ENCODE measurements around the gene ALDH3B1.

Gene ALDH3B1

DNA sequence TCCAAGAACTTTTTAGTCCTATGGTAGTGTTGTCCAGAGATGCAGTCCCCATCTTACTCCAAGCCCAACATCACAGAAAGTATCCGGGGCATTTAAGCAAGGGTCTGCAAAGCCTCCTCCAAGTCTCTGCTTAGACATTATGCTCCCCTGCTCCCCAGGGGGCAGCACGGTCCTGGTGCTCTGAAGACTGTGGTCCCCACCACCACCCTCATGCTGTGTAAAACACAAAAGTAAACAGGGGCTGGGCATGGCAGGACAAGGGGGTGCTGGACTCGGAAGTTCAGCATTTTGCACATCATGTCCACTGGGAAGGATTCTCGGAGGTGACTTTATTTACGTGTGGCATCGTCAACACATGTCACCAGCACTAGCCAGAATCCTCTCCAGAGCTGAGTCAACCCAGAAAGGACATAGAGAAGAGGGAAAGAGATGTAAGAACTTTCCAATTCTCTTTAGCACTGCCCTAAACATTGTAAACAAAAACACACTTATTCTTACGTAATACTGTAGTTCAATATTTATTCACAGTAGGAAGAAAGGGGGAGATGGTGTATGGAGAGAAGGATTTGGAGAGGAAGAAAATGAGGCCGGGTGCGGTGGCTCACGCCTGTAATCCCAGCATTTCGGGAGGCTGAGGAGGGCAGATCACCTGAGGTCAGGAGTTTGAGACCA, 66.4 kb downstream of the ALDH3B1 start:
- FAIRE-seq = no peak

DNA sequence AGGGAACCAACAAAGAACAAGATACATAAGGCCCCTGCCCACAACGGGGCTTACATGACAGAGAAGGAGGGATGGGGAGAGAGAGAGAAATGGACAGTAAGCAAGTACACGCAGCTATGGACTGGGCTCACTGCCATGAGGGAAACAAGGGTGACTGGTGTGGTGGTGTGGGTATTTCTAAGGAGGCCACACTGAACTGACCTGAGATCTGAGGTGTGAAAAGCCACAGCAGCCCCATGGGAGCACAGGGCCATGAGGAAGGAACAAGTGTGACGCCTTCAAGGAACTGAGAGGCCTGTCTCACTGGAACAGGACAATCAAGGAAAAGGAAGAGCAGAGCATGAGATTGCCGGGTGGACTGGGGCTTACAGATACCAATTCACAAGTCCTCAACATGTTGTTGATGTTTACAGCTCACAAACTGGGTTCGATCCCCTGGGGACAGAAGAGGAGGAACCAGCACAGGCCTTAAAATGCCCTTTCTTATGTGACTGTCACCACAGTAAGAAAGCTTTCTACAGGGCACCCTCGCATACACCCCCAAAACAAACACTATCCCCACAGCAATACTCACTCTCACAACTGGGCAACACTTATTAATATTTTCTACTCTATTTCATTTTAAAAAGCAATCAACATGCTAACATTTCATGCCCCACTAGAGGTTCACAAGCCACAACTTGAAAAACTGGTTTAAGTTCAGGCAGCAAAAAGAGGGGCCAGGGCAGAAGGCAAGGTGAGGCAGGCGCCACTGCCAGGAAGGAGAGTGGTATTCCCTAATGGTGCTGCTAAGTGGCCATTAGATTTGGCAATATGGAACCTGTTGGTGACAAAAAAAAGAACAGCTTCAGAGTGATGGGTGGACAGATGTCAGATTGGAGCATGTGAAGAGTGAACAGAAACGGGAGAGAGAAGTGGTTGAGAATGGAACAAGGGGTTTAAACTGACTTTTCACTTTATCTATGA, 67.8 kb downstream of the ALDH3B1 start:
- FAIRE-seq = no peak

All from G401.6 (cell line).